ENCODE measurements around the gene HHIPL1.
A peak's percentile ranks its signal among the peaks of the same experiment; 100 is the strongest.

The HHIPL1 gene

GRCh38 chr14:99632410-99633035 lies 12.4 kb upstream of the HHIPL1 start:
- no peaks in the 10 kb centered on the region for H3K27me3 ChIP-seq (ENCODE audit: insufficient read depth, poor library complexity, severe bottlenecking)
- DNase-seq (ENCODE audit: low read depth in 1 of 2, low spot score in 1 of 2), result no peak
- TF ChIP-seq SPI1 (IDR thresholded peaks at IDR 0.05; ENCODE audit: borderline replicate concordance, low read depth) (peak; percentile 4; the same call in 1 of the 2 replicates), GABPA (IDR thresholded peaks at IDR 0.05; ENCODE audit: low read depth) (no peak)
- no peak overlapping the region for H3K4me3 ChIP-seq (replicated peaks; ENCODE audit: insufficient read depth, low read length)
- H3K27ac ChIP-seq (replicated peaks), result no peak overlapping the region

GRCh38 chr14:99633141-99633540 lies 11.8 kb upstream of the HHIPL1 start:
- Histone ChIP-seq H3K27me3 (ENCODE audit: insufficient read depth, poor library complexity, severe bottlenecking) (no peaks in the 10 kb centered on the region), H3K27ac (replicated peaks) (no peak overlapping the region), H3K4me3 (replicated peaks; ENCODE audit: insufficient read depth, low read length) (no peak overlapping the region)
- no peak for TF ChIP-seq GABPA (IDR thresholded peaks at IDR 0.05; ENCODE audit: low read depth)
- no peak for TF ChIP-seq SPI1 (IDR thresholded peaks at IDR 0.05; ENCODE audit: borderline replicate concordance, low read depth)
- TF ChIP-seq, protein P1, sequence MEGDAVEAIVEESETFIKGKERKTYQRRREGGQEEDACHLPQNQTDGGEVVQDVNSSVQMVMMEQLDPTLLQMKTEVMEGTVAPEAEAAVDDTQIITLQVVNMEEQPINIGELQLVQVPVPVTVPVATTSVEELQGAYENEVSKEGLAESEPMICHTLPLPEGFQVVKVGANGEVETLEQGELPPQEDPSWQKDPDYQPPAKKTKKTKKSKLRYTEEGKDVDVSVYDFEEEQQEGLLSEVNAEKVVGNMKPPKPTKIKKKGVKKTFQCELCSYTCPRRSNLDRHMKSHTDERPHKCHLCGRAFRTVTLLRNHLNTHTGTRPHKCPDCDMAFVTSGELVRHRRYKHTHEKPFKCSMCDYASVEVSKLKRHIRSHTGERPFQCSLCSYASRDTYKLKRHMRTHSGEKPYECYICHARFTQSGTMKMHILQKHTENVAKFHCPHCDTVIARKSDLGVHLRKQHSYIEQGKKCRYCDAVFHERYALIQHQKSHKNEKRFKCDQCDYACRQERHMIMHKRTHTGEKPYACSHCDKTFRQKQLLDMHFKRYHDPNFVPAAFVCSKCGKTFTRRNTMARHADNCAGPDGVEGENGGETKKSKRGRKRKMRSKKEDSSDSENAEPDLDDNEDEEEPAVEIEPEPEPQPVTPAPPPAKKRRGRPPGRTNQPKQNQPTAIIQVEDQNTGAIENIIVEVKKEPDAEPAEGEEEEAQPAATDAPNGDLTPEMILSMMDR (IDR thresholded peaks at IDR 0.05; ENCODE audit: insufficient read depth, low read length), result no peak
- TF ChIP-seq POLR2AphosphoS5 (IDR thresholded peaks at IDR 0.05; ENCODE audit: low read depth), result no peak
- no peak for TF ChIP-seq REST (IDR thresholded peaks at IDR 0.05; ENCODE audit: insufficient replicate concordance, low read depth)
- no peak for DNase-seq (ENCODE audit: low read depth in 1 of 2, low spot score in 1 of 2)

GRCh38 chr14:99633918-99634317 lies 11.0 kb upstream of the HHIPL1 start:
- Histone ChIP-seq H3K27me3 (ENCODE audit: insufficient read depth, poor library complexity, severe bottlenecking) (no peaks in the 10 kb centered on the region), H3K4me3 (replicated peaks; ENCODE audit: insufficient read depth, low read length) (no peak overlapping the region), H3K27ac (replicated peaks) (no peak overlapping the region)
- no peak for TF ChIP-seq GABPA (IDR thresholded peaks at IDR 0.05; ENCODE audit: low read depth)
- TF ChIP-seq REST (IDR thresholded peaks at IDR 0.05; ENCODE audit: insufficient replicate concordance, low read depth), result no peak
- TF ChIP-seq SPI1 (IDR thresholded peaks at IDR 0.05; ENCODE audit: borderline replicate concordance, low read depth), result no peak
- TF ChIP-seq POLR2AphosphoS5 (IDR thresholded peaks at IDR 0.05; ENCODE audit: low read depth), result no peak
- TF ChIP-seq, protein P1 (IDR thresholded peaks at IDR 0.05; ENCODE audit: insufficient read depth, low read length), result no peak
- no peak for DNase-seq (ENCODE audit: low read depth in 1 of 2, low spot score in 1 of 2)

DNA sequence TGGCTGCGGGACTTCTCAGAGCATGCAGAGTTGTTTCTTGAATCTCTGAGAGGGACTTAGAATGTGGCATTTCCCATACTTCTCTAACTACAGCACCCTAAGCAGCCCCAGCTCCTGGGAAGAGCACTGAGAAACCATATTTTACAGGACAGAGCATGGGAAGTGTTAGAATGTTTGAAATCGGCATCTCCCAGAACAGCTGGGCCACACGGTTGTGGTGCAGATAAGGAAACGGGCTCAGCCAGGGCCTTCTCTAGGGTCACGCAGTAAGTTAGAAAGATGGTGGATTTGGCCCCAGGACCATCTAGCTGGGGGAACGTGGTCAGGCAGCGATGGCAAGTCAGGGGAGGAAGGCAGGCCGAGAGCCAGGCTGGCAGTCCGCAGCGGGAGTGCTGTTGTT lies 10.5 kb upstream of the HHIPL1 start:
- TF ChIP-seq REST (IDR thresholded peaks at IDR 0.05; ENCODE audit: insufficient replicate concordance, low read depth) (no peak), GABPA (IDR thresholded peaks at IDR 0.05; ENCODE audit: low read depth) (no peak), SPI1 (IDR thresholded peaks at IDR 0.05; ENCODE audit: borderline replicate concordance, low read depth) (no peak), POLR2AphosphoS5 (IDR thresholded peaks at IDR 0.05; ENCODE audit: low read depth) (no peak)
- TF ChIP-seq, protein P1 (IDR thresholded peaks at IDR 0.05; ENCODE audit: insufficient read depth, low read length), result no peak
- Histone ChIP-seq H3K27ac (replicated peaks) (no peak overlapping the region), H3K4me3 (replicated peaks; ENCODE audit: insufficient read depth, low read length) (no peak overlapping the region), H3K27me3 (ENCODE audit: insufficient read depth, poor library complexity, severe bottlenecking) (no peaks in the 10 kb centered on the region)
- DNase-seq (ENCODE audit: low read depth in 1 of 2, low spot score in 1 of 2), result no peak
